Measurements from ENCODE around the gene ROBO1. TPM values are rescaled to one million over a fixed set of nuclear protein-coding genes. Genes with fewer than 3 reads are reported as not detected.

The ROBO1 gene
- total RNA-seq, 2 experiments from 2014 or later, result 8.6 to 9.0 TPM

DNA sequence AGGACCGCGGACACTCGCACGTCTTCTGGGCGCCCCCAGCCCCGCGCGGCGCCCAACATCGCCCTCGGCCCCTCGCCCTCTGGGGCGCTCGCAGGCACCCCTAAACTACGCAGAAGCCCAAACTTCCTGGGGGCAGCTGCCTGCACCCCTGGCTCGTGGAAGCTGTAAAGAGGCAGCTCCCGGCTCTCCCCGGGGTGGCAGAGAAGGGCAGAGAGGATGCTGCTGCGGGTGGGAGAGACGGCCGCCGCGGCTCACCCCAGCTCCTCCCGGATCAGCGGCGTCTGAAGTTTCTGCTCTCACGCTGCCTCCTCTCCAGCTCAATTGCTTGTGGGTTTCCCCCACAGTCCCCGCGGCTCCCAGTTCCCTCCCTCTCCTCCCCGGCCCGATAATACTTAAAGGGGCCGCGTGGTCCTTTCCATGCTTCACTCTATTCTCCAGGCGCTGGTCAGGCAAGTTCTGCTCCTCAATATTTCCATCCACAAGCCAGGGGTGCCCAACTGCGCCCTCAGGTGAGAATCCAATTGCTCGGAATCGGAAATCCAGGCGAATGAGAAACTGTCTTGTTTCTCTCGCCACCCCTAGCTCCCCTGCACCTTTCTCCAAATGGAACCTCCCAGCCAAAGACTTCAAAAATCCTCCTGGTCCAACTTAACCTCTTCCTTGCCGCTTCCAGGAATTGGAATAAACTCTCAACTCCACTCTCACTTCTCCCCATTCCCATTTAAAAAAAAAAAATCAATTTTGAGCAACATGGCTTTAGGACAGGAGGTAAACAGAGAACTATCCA is 748.5 kb downstream of the ROBO1 start:
- H3K27ac Mint-ChIP-seq, result peak overlapping the region; percentile 52
- ChIA-PET POLR2A (interaction anchor here (1.0 kb wide), 1 partner anchor 187 kb away, joined by 3 read pairs; no protein-coding TSS in a partner anchor), CTCF (no interaction called here)
- ATAC-seq, result peak; percentile 49
- peak; percentile 50 for DNase-seq
- no peak overlapping the region for H3K4me3 Mint-ChIP-seq
- intact Hi-C loops (cut with micrococcal nuclease), result loop anchor here (5.0 kb wide), 1 partner anchor 357 kb away; no protein-coding TSS in a partner anchor
- peaks cover 4% of the 10 kb centered on the region for H3K9me3 Mint-ChIP-seq
- no peaks in the 10 kb centered on the region for H3K36me3 Mint-ChIP-seq (ENCODE audit: low read depth)
- peaks cover 6% of the 10 kb centered on the region for H3K4me1 Mint-ChIP-seq (ENCODE audit: low read depth)
- H3K27me3 Mint-ChIP-seq, result peaks cover 8% of the 10 kb centered on the region
- TF ChIP-seq, protein P1, sequence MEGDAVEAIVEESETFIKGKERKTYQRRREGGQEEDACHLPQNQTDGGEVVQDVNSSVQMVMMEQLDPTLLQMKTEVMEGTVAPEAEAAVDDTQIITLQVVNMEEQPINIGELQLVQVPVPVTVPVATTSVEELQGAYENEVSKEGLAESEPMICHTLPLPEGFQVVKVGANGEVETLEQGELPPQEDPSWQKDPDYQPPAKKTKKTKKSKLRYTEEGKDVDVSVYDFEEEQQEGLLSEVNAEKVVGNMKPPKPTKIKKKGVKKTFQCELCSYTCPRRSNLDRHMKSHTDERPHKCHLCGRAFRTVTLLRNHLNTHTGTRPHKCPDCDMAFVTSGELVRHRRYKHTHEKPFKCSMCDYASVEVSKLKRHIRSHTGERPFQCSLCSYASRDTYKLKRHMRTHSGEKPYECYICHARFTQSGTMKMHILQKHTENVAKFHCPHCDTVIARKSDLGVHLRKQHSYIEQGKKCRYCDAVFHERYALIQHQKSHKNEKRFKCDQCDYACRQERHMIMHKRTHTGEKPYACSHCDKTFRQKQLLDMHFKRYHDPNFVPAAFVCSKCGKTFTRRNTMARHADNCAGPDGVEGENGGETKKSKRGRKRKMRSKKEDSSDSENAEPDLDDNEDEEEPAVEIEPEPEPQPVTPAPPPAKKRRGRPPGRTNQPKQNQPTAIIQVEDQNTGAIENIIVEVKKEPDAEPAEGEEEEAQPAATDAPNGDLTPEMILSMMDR (IDR thresholded peaks at IDR 0.05), result no peak

- H3K4me3 Mint-ChIP-seq, result no peak overlapping the region
- intact Hi-C loops (cut with micrococcal nuclease), result loop anchor here (5.0 kb wide), 1 partner anchor 356 kb away; no protein-coding TSS in a partner anchor
- H3K27me3 Mint-ChIP-seq, result peaks cover 8% of the 10 kb centered on the region
- TF ChIP-seq, protein P1 (IDR thresholded peaks at IDR 0.05), result no peak
- H3K36me3 Mint-ChIP-seq (ENCODE audit: low read depth), result no peaks in the 10 kb centered on the region
- peak; percentile 56 for DNase-seq
- ChIA-PET CTCF (no interaction called here), POLR2A (interaction anchor here (1.0 kb wide), 1 partner anchor 187 kb away, joined by 3 read pairs; no protein-coding TSS in a partner anchor)
- peak; percentile 65 for ATAC-seq
- no peak overlapping the region for H3K27ac Mint-ChIP-seq
- peaks cover 6% of the 10 kb centered on the region for H3K4me1 Mint-ChIP-seq (ENCODE audit: low read depth)
- H3K9me3 Mint-ChIP-seq, result peaks cover 4% of the 10 kb centered on the region
Observed at GRCh38 chr3:79018671-79019136, 749.1 kb downstream of the ROBO1 start.

DNA sequence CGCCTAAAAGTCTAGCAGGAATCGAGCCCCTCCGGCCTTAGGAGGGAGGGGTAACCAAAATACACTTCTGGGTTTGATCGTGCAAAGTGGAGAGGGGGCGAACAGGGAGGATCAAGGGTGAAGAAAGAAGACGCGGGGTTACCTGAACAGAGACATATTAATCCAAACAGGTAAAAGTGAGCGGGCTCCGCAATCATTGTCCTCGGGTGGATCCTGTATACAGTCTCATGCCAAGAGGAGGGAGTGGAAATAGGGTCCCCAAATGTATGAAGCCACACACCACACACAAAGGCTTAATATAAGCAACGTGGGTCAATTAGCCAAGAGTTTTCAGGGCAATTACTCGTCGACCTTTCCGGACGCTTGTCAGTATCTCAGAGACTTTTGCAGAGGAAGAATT is 749.5 kb downstream of the ROBO1 start:
- CTCF ChIA-PET, result interaction anchor here (1.1 kb wide), 1 partner anchor 373 kb away, joined by 3 read pairs; no protein-coding TSS in a partner anchor
- Mint-ChIP-seq H3K4me1 (ENCODE audit: low read depth) (peaks cover 6% of the 10 kb centered on the region), H3K27ac (no peak overlapping the region), H3K9me3 (peaks cover 4% of the 10 kb centered on the region), H3K4me3 (no peak overlapping the region), H3K36me3 (ENCODE audit: low read depth) (no peaks in the 10 kb centered on the region), H3K27me3 (peaks cover 8% of the 10 kb centered on the region)
- intact Hi-C loops (cut with micrococcal nuclease), result loop anchor here (5.0 kb wide), 1 partner anchor 356 kb away; no protein-coding TSS in a partner anchor
- TF ChIP-seq, protein P1 (IDR thresholded peaks at IDR 0.05), result no peak
- ATAC-seq (peak; percentile 15), DNase-seq (no peak)
- POLR2A ChIA-PET, result no interaction called here

DNA sequence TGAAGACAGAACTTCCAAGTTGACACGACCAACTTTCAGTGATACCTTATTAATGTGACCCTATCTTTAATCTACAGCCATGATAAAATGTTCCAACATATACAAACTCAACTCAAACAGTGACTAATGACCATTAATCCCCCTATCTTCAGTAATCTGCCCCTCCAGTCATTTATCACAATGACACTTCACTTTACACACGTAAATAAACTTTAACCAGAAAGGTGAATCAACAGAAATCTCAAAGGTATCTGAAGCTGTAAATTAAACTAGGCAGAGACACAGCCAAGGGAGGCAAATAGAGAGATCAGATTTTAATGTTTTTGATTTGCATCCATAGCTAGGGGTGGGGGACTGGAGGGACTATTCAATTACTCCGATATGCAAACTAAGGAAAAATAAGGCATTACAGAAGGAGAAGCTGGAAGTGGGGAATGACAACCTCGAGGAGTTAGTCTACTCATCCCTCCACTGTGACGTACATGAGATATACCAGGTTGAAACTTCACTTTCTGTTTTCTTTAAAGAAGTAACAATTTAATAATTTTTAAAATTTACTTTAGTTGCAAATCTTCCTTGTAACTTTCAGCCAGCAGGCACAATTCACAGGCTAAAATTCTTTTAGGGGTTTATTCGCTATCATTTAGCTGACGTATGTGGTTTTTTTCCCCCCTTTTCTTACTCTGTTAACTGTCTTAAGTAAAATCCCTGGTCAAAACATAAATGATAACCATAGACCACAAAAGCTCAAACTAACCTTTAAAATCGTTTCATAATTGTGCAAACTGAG is 751.0 kb downstream of the ROBO1 start:
- TF ChIP-seq, protein P1 (IDR thresholded peaks at IDR 0.05), result no peak
- POLR2A ChIA-PET, result no interaction called here
- Mint-ChIP-seq H3K4me1 (ENCODE audit: low read depth) (peaks cover 13% of the 10 kb centered on the region), H3K27ac (no peak overlapping the region), H3K36me3 (ENCODE audit: low read depth) (no peaks in the 10 kb centered on the region), H3K27me3 (peaks cover 8% of the 10 kb centered on the region), H3K4me3 (no peak overlapping the region), H3K9me3 (peaks cover 2% of the 10 kb centered on the region)
- DNase-seq (no peak), ATAC-seq (no peak)
- CTCF ChIA-PET, result interaction anchor here (1.6 kb wide), 1 partner anchor 9 kb away, joined by 4 read pairs; no protein-coding TSS in a partner anchor
- intact Hi-C loops (cut with micrococcal nuclease), result loop anchor here (5.0 kb wide), 1 partner anchor 354 kb away; no protein-coding TSS in a partner anchor

Data from activated CD8-positive, alpha-beta T cell treated with anti-CD3 and anti-CD28 coated beads for 36 hours (primary cell).